OCI-LY7 (cell line): Measurements from ENCODE around the gene KRT3.

ENCODE experiments used
- EZH2phosphoT487 ChIP-seq: fragments of 200-600 bp; sonication (generic); IDR thresholded peaks from 2 replicates; pipeline ENCODE4 v1.6.1; 2018; ENCODE audit warnings: low read depth, borderline replicate concordance, mild to moderate bottlenecking, mixed run types, antibody characterized with exemption, low read length, moderate library complexity, mixed read lengths
- TF ChIP-seq, protein P1 (sequence below): fragments of 200-600 bp; sonication (generic); conservative IDR thresholded peaks from 2 replicates; pipeline ENCODE4 v1.5.1; 2014; ENCODE audit warnings: mild to moderate bottlenecking, antibody characterized with exemption, low read length, moderate library complexity, mixed read lengths

DNA sequence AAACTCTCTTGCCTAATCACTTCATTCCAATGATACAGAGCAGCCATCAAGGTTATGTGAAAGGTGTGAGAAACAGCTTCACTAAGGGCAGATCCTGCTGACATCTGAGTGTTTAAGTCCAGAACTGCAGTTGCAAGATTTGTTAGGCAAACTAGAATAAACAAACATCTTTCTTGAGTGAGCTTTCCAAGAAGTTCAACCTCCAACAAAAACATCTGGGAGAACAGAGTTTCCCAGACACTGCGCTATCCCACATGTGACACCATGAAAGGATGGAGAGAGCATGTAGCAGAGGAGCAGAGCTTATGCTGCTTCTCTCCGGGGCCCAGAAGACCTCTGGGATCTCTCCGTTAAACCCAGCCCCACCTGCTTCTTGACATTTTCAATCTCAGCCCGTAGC, 24.4 kb downstream of the KRT3 start:
- TF ChIP-seq, protein P1, sequence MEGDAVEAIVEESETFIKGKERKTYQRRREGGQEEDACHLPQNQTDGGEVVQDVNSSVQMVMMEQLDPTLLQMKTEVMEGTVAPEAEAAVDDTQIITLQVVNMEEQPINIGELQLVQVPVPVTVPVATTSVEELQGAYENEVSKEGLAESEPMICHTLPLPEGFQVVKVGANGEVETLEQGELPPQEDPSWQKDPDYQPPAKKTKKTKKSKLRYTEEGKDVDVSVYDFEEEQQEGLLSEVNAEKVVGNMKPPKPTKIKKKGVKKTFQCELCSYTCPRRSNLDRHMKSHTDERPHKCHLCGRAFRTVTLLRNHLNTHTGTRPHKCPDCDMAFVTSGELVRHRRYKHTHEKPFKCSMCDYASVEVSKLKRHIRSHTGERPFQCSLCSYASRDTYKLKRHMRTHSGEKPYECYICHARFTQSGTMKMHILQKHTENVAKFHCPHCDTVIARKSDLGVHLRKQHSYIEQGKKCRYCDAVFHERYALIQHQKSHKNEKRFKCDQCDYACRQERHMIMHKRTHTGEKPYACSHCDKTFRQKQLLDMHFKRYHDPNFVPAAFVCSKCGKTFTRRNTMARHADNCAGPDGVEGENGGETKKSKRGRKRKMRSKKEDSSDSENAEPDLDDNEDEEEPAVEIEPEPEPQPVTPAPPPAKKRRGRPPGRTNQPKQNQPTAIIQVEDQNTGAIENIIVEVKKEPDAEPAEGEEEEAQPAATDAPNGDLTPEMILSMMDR = no peak
- TF ChIP-seq EZH2phosphoT487 = no peak
